Caco-2 (cell line): ENCODE measurements around the gene PNPLA8. TPM values are rescaled to one million over a fixed set of nuclear protein-coding genes. Genes with fewer than 3 reads are reported as not detected.

ENCODE experiments used
- BruUV-seq: library from RNA; stranded (reverse); fragments of 400-500 nt; replicated peaks from 2 replicates; lab custom pipeline; 2021; lab: Mats Ljungman, UMichigan
- CTCF ChIA-PET: fragments of 300-600 bp; sonication (Branson Sonifier 250); formaldehyde crosslinking; loops from one replicate; lab custom pipeline; 2022; ENCODE audit warnings: antibody characterized with exemption; lab: Charles Lee
- POLR2A ChIA-PET: fragments of 300-600 bp; sonication (Branson Sonifier 250); formaldehyde crosslinking; loops from one replicate; lab custom pipeline; 2022; ENCODE audit warnings: antibody characterized with exemption; lab: Charles Lee
- DNase-seq, 2 experiments: peaks; one replicate each; pipeline versions ENCODE4 v3.0.0 to v3.0.0-alpha.2; 2020 to 2022
- H3K27me3 ChIP-seq: replicated peaks from 2 replicates; pipeline ENCODE4 v1.6.0; 2011; ENCODE audit warnings: low read length; ENCODE audit not compliant: control insufficient read depth, insufficient read depth
- H3K36me3 ChIP-seq: 2 replicates; pipeline ENCODE4 v1.5.1; 2011; ENCODE audit warnings: low read length; ENCODE audit not compliant: control insufficient read depth, insufficient read depth
- H3K4me1 ChIP-seq: fragments of 250-450 bp; sonication (Bioruptor Pico); 2 replicates; pipeline ENCODE4 v1.5.1; 2020; ENCODE audit warnings: mild to moderate bottlenecking
- H3K4me3 ChIP-seq: 2 replicates; pipeline ENCODE4 v1.5.1; 2011; ENCODE audit warnings: low read depth, mild to moderate bottlenecking, control low read depth, low read length
- H3K9me3 ChIP-seq: fragments of 250-450 bp; sonication (Bioruptor Pico); 2 replicates; pipeline ENCODE4 v1.5.1; 2020; ENCODE audit warnings: mild to moderate bottlenecking, moderate library complexity
- H3K27ac Mint-ChIP-seq: one replicate; pipeline ENCODE4 v1.8.0; 2022; ENCODE audit warnings: mixed read lengths; ENCODE audit not compliant: unreplicated experiment
- H3K27me3 Mint-ChIP-seq: one replicate; pipeline ENCODE4 v1.8.0; 2022; ENCODE audit warnings: mixed read lengths; ENCODE audit not compliant: insufficient read depth, unreplicated experiment
- H3K36me3 Mint-ChIP-seq: one replicate; pipeline ENCODE4 v1.8.0; 2022; ENCODE audit warnings: mild to moderate bottlenecking, mixed read lengths; ENCODE audit not compliant: insufficient read depth, unreplicated experiment
- H3K4me1 Mint-ChIP-seq: one replicate; pipeline ENCODE4 v1.8.0; 2022; ENCODE audit warnings: low read depth, mixed read lengths; ENCODE audit not compliant: unreplicated experiment
- H3K4me3 Mint-ChIP-seq: one replicate; pipeline ENCODE4 v1.8.0; 2022; ENCODE audit warnings: mild to moderate bottlenecking, moderate library complexity, mixed read lengths; ENCODE audit not compliant: unreplicated experiment
- H3K9me3 Mint-ChIP-seq: one replicate; pipeline ENCODE4 v1.8.0; 2022; ENCODE audit warnings: mixed read lengths; ENCODE audit not compliant: unreplicated experiment
- CTCF ChIP-seq, 2 experiments: fragments of 200-600 bp in 1 of 2; IDR thresholded peaks; 1 replicate in 1 of 2; 2 replicates in 1 of 2; pipeline versions ENCODE4 v1.5.1 to v1.8.0; 2011 to 2022; ENCODE audit warnings: antibody characterized with exemption in 1 of 2, control low read depth in 1 of 2, inconsistent platforms in 1 of 2, low read depth in 1 of 2, low read length in 1 of 2, mild to moderate bottlenecking in 1 of 2, moderate library complexity in 1 of 2; ENCODE audit not compliant: insufficient read depth in 1 of 2, severe bottlenecking in 1 of 2, unreplicated experiment in 1 of 2
- intact Hi-C: fragments of 100-400 bp; cut with micrococcal nuclease; formaldehyde crosslinking; loops from one replicate; pipeline ENCODE4 v1.10.0; 2022; ENCODE audit not compliant: unreplicated experiment
- total RNA-seq: library from RNA; stranded (reverse); gene quantifications from 2 replicates; pipeline ENCODE4 v1.2.3, GENCODE V29; 2022

Gene PNPLA8
- total RNA-seq, 1 experiment from 2014 or later: 15.3 TPM

DNA sequence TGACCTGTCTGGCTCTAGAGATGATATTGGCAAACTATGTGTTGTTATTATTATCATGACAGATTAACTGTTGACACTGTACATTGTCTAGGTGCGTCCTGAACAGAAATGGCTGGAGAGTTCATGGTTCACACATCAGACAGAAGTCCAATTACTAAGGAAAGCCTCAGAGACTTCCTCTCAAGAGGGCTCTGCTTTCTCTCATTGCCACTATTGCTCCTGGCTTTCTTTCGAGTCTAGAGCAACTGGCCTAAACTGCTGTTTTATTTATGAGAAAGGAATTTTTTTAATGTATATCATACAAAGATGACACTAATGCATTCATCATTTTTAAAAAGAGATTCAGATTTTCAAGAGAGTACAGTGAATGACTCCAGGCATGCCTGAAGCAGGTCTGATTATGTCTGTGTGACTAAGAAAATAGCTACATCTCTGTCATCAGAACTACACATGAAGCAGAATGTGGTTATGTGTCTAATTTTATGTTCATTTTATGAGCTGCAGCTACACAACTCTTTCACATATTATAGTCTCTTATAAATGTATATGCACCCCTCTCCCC, 100.1 kb downstream of the PNPLA8 start:
- intact Hi-C loops: no loop called here
- H3K36me3 ChIP-seq: no peaks in the 10 kb centered on the region
- no peak overlapping the region for H3K4me3 ChIP-seq
- no peak overlapping the region for H3K4me3 Mint-ChIP-seq
- H3K36me3 Mint-ChIP-seq: peaks cover 19% of the 10 kb centered on the region
- H3K4me1 ChIP-seq: peaks cover 15% of the 10 kb centered on the region; the same call in 1 of the 2 replicates
- H3K9me3 Mint-ChIP-seq: no peaks in the 10 kb centered on the region
- no peak for DNase-seq
- H3K27ac Mint-ChIP-seq: no peak overlapping the region
- H3K9me3 ChIP-seq: no peaks in the 10 kb centered on the region
- H3K27me3 Mint-ChIP-seq: no peaks in the 10 kb centered on the region
- no peak for TF ChIP-seq CTCF (IDR thresholded peaks at IDR 0.05; ENCODE audit: insufficient read depth in 1 of 2, low read depth in 1 of 2, low read length in 1 of 2, severe bottlenecking in 1 of 2, unreplicated experiment in 1 of 2)
- no TSS peak for BruUV-seq
- H3K27me3 ChIP-seq: no peaks in the 10 kb centered on the region
- peaks cover 8% of the 10 kb centered on the region for H3K4me1 Mint-ChIP-seq
- ChIA-PET POLR2A (no interaction called here), CTCF (no interaction called here)

GRCh38 chr7:108424013-108424412, 101.9 kb downstream of the PNPLA8 start:
- H3K4me1 ChIP-seq: 0 out of 2 replicates have a peak, but pooled peaks cover 15% of the 10 kb centered on the region
- CTCF ChIA-PET: no interaction called here

More at GRCh38 chr7:108424013-108424412, 101.9 kb downstream of the PNPLA8 start:
- Mint-ChIP-seq H3K27me3 (no peaks in the 10 kb centered on the region), H3K9me3 (no peaks in the 10 kb centered on the region), H3K4me3 (no peak overlapping the region), H3K27ac (no peak overlapping the region), H3K4me1 (peaks cover 8% of the 10 kb centered on the region), H3K36me3 (peaks cover 12% of the 10 kb centered on the region)
- Histone ChIP-seq H3K4me3 (no peak overlapping the region), H3K27me3 (no peaks in the 10 kb centered on the region), H3K9me3 (no peaks in the 10 kb centered on the region), H3K36me3 (no peaks in the 10 kb centered on the region)
- TF ChIP-seq CTCF (IDR thresholded peaks at IDR 0.05; ENCODE audit: insufficient read depth in 1 of 2, low read depth in 1 of 2, low read length in 1 of 2, severe bottlenecking in 1 of 2, unreplicated experiment in 1 of 2): no peak
- DNase-seq: no peak
- intact Hi-C loops: no loop called here
- POLR2A ChIA-PET: no interaction called here
- no TSS peak for BruUV-seq
